Vagina (tissue), 2 donors: ENCODE data around the gene CNTLN.

ENCODE experiments used
- POLR2AphosphoS5 ChIP-seq, 2 donors: sonication (generic); formaldehyde crosslinking; IDR thresholded peaks; one replicate each; pipeline ENCODE4 v1.9.0; 2017; ENCODE audit warnings: antibody characterized with exemption in 2 of 2, mild to moderate bottlenecking in 2 of 2, low read depth in 1 of 2; ENCODE audit not compliant: insufficient read depth in 1 of 2
- TF ChIP-seq, protein P1 (sequence below), 3 experiments: fragments of 450-650 bp in 2 of 3; fragments of 200-600 bp in 1 of 3; sonication (generic) in 1 of 3; IDR thresholded peaks; one replicate each; pipeline ENCODE4 v1.5.1; 2017 to 2019; ENCODE audit warnings: antibody characterized with exemption in 3 of 3, mild to moderate bottlenecking in 2 of 3, moderate library complexity in 2 of 3

DNA sequence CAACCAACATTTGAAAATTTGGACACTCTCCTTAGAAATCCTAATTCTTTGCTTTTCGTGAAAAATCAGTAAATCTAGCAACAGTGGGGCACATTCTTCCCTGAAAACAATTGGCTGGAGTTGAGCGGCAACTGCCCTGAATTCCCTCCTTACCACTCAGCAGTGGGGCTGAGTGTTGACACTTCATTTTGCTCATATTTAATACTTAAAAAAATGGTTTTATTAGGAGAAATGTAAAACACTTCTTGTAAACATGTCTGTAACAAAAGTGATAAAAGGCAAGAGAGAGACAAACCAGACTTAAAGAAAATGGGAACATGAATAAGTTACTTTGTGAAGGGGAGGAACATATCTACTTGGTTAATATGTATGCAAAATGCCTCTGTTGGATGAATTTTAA lies 193.5 kb downstream of the CNTLN start:
- TF ChIP-seq, protein P1, sequence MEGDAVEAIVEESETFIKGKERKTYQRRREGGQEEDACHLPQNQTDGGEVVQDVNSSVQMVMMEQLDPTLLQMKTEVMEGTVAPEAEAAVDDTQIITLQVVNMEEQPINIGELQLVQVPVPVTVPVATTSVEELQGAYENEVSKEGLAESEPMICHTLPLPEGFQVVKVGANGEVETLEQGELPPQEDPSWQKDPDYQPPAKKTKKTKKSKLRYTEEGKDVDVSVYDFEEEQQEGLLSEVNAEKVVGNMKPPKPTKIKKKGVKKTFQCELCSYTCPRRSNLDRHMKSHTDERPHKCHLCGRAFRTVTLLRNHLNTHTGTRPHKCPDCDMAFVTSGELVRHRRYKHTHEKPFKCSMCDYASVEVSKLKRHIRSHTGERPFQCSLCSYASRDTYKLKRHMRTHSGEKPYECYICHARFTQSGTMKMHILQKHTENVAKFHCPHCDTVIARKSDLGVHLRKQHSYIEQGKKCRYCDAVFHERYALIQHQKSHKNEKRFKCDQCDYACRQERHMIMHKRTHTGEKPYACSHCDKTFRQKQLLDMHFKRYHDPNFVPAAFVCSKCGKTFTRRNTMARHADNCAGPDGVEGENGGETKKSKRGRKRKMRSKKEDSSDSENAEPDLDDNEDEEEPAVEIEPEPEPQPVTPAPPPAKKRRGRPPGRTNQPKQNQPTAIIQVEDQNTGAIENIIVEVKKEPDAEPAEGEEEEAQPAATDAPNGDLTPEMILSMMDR (IDR thresholded peaks at IDR 0.05): no peak
- TF ChIP-seq POLR2AphosphoS5 (IDR thresholded peaks at IDR 0.05; ENCODE audit: insufficient read depth in 1 of 2, low read depth in 1 of 2): no peak
